ENCODE results near the gene ACTR10.

The ACTR10 gene

DNA sequence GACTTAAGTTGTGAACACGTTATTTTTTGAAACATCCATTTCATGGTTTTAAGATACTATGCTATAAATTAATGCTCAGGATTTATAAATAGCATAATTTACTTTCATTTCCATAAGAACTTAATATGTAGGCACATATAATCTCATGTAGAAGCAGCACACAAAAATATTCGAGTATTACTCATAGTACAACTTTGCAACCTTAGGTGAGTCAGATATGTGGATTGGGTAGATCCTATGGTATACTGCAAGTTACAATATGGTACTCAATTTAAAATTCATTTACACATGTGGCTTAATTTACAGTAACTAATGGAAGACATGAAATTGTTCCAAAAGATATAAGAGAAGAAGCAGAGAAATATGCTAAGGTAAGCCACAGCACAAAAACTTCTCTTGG, 70.7 kb downstream of the ACTR10 start:
- TF ChIP-seq, protein P1, sequence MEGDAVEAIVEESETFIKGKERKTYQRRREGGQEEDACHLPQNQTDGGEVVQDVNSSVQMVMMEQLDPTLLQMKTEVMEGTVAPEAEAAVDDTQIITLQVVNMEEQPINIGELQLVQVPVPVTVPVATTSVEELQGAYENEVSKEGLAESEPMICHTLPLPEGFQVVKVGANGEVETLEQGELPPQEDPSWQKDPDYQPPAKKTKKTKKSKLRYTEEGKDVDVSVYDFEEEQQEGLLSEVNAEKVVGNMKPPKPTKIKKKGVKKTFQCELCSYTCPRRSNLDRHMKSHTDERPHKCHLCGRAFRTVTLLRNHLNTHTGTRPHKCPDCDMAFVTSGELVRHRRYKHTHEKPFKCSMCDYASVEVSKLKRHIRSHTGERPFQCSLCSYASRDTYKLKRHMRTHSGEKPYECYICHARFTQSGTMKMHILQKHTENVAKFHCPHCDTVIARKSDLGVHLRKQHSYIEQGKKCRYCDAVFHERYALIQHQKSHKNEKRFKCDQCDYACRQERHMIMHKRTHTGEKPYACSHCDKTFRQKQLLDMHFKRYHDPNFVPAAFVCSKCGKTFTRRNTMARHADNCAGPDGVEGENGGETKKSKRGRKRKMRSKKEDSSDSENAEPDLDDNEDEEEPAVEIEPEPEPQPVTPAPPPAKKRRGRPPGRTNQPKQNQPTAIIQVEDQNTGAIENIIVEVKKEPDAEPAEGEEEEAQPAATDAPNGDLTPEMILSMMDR (IDR thresholded peaks at IDR 0.05; ENCODE audit: low read depth, low read length): no peak
- no peak overlapping the region for H3K4me3 ChIP-seq (replicated peaks in 1 of 2; ENCODE audit: low read depth in 2 of 2, low read length in 2 of 2)
- DNase-seq (ENCODE audit: low read depth in 2 of 2): peak in 1 of 2 donors; percentile 40

DNA sequence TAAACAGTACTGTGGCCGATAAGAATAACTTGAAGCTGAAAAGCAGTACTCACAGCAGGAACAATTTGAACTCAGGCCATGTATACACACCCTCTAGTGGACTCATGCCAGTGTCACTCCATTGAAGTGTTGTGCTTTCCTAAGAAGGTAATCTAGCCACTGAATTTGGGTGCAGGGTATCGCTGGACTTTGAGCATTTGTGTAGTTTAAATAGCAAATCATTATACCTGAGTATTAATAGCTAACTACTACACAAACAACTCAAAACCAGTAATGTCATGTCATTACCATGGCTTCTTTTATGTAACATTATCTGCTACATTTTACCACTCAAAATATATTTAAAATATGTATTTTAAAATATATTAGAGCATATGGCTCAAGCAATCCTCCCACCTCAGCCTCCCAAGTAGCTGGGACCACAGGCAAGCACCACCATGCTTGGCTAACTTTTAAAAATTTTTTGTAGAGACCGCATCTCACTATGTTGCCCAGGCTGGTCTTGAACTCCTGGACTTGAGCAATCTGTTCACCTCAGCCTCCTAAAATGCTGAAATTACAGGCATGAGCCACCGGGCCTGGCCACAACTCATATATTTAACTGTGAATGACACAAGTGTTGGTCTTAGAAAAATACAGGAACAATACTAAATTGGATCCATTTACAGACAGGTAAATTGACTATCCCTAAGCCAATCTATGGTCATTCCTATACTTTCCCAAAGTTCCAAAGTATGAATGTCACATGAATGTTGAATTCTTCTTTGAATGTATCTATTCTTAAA, 72.8 kb downstream of the ACTR10 start:
- TF ChIP-seq, protein P1 (IDR thresholded peaks at IDR 0.05; ENCODE audit: low read depth, low read length): peak; percentile 29
- no peak overlapping the region for H3K4me3 ChIP-seq (replicated peaks in 1 of 2; ENCODE audit: low read depth in 2 of 2, low read length in 2 of 2)
- peak; percentile 53 to 59 for DNase-seq (ENCODE audit: low read depth in 2 of 2)

DNA sequence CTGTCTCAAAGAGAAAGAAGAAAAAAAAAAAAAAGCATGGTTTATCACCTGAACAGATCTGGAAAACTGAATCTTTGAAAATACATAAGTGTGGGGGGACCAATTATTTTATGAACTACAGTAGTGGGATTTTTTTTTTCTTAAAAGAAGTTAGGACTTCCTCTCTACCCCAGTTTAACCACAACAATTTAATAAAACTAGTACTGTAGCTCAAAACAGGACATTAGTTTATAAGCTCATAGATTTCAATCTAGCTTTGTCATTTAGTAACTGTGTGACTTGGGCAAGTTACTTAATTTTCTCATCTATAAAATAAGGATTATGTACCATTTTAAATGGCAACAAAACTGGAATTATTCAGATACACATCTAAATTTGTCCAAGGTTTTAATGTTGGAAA, 74.9 kb downstream of the ACTR10 start:
- TF ChIP-seq, protein P1 (IDR thresholded peaks at IDR 0.05; ENCODE audit: low read depth, low read length): no peak
- no peak overlapping the region for H3K4me3 ChIP-seq (replicated peaks in 1 of 2; ENCODE audit: low read depth in 2 of 2, low read length in 2 of 2)
- DNase-seq (ENCODE audit: low read depth in 2 of 2): no peak

DNA sequence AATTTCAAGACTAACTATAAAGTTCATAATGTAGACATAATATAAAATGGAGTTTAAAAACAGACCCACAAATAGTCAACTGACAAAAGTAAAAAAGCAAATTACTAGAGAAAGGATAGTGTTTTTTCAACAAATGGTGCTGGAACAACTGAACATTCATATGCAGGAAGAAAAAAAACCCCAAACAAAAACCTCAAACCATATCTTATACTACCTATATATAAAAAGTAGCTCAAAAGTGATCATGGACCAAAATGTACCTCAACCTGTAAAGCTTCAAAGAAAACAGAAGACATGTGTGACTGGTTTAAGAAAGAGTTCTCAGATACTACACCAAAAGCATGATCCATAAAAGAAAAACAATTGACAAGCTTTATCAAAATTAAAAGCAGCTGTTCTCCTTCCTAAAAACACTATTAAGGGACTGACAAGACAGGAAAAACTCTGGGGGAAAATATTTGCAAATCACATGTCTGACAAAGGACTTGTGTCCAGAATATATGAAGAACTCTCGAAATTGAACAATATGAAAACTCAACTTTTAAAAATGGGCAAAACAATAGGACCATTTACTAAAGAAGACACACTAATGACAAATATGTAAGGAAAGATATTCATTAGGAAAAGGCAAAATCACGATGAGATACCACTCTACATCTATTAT, 75.7 kb downstream of the ACTR10 start:
- no peak overlapping the region for H3K4me3 ChIP-seq (replicated peaks in 1 of 2; ENCODE audit: low read depth in 2 of 2, low read length in 2 of 2)
- no peak for DNase-seq (ENCODE audit: low read depth in 2 of 2)
- TF ChIP-seq, protein P1 (IDR thresholded peaks at IDR 0.05; ENCODE audit: low read depth, low read length): no peak

DNA sequence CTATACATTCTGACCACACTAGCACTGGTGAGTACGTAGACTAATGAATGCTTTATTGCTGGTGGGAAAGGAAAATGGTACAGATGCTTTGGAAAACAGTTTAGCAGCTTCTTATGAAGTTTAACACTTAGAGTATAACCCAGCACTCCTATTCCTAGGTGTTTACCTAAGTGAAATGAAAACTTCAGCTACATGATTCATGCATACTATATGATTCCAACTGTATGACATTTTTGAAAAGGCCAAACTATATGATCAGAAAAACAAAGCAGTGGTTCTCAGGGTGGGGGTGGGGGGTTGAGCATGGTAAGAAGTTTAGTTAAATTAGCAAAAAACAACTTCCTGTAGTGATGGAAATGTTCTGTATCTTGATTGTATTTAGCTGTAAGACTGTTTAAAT, 76.3 kb downstream of the ACTR10 start:
- H3K4me3 ChIP-seq (replicated peaks in 1 of 2; ENCODE audit: low read depth in 2 of 2, low read length in 2 of 2): no peak overlapping the region
- DNase-seq (ENCODE audit: low read depth in 2 of 2): no peak
- TF ChIP-seq, protein P1 (IDR thresholded peaks at IDR 0.05; ENCODE audit: low read depth, low read length): no peak

DNA sequence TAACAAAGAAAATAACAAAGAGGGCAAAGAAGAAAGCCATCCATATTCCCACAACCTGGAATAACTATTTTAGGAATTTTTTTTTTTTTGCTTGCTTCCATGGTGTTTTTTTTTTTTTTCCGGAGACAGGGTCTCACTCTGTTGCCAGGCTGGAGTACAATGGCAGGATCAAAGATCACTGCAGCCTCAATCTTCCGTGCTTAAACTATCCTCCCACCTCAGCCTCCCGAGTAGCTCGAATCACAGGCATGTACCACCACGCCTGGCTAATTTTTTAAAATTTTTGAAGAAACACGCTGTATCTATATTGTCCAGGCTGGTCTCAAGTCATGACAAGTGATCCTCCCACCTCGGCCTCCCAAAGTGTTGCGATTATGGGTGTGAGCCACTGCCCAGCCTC, 78.2 kb downstream of the ACTR10 start:
- H3K4me3 ChIP-seq (replicated peaks in 1 of 2; ENCODE audit: low read depth in 2 of 2, low read length in 2 of 2): no peak overlapping the region
- DNase-seq (ENCODE audit: low read depth in 2 of 2): no peak
- TF ChIP-seq, protein P1 (IDR thresholded peaks at IDR 0.05; ENCODE audit: low read depth, low read length): no peak

Data from cardiac fibroblast (primary cell).